Effector memory CD4-positive, alpha-beta T cell (primary cell): ENCODE data around the gene CHI3L1.

Experiments
- DNase-seq, 3 donors: peaks; one replicate each; pipeline ENCODE4 v3.0.0-alpha.2; 2020
- H3K27ac ChIP-seq: 2 replicates; pipeline ENCODE4 v1.7.0; 2013; ENCODE audit warnings: mild to moderate bottlenecking, low read length, moderate library complexity; ENCODE audit not compliant: insufficient read depth, poor library complexity, severe bottlenecking
- H3K27me3 ChIP-seq: replicated peaks from 2 replicates; pipeline ENCODE4 v1.7.0; 2013; ENCODE audit warnings: mild to moderate bottlenecking, low read length; ENCODE audit not compliant: insufficient read depth, control insufficient read depth, poor library complexity, severe bottlenecking
- H3K36me3 ChIP-seq: 2 replicates; pipeline ENCODE4 v1.7.0; 2013; ENCODE audit warnings: mild to moderate bottlenecking, low read length, moderate library complexity; ENCODE audit not compliant: control insufficient read depth, insufficient read depth
- H3K4me1 ChIP-seq: 2 replicates; pipeline ENCODE4 v1.7.0; 2013; ENCODE audit warnings: low read length, mild to moderate bottlenecking; ENCODE audit not compliant: control insufficient read depth, insufficient read depth, poor library complexity, severe bottlenecking
- H3K4me3 ChIP-seq: 2 replicates; pipeline ENCODE4 v1.7.0; 2013; ENCODE audit warnings: low read length, low read depth, mild to moderate bottlenecking; ENCODE audit not compliant: insufficient read depth, poor library complexity, severe bottlenecking
- H3K9me3 ChIP-seq: 2 replicates; pipeline ENCODE4 v1.7.0; 2013; ENCODE audit warnings: mild to moderate bottlenecking, low read length, moderate library complexity; ENCODE audit not compliant: control insufficient read depth

CHI3L1 gene

GRCh38 chr1:203136409-203137042 is 50.0 kb downstream of the CHI3L1 start:
- no peaks in the 10 kb centered on the region for H3K27me3 ChIP-seq
- no peaks in the 10 kb centered on the region for H3K36me3 ChIP-seq
- no peak overlapping the region for H3K4me3 ChIP-seq
- H3K27ac ChIP-seq = no peak overlapping the region
- H3K4me1 ChIP-seq = peaks cover 7% of the 10 kb centered on the region
- no peaks in the 10 kb centered on the region for H3K9me3 ChIP-seq
- DNase-seq = no peak

- Histone ChIP-seq H3K27ac (no peak overlapping the region), H3K9me3 (no peaks in the 10 kb centered on the region), H3K4me3 (no peak overlapping the region), H3K27me3 (no peaks in the 10 kb centered on the region), H3K36me3 (no peaks in the 10 kb centered on the region), H3K4me1 (peaks cover 7% of the 10 kb centered on the region)
- DNase-seq = no peak
Observed at GRCh38 chr1:203135636-203136305, 50.7 kb downstream of the CHI3L1 start.

GRCh38 chr1:203133970-203134725 is 52.4 kb downstream of the CHI3L1 start:
- H3K9me3 ChIP-seq = no peaks in the 10 kb centered on the region
- no peak for DNase-seq
- H3K36me3 ChIP-seq = no peaks in the 10 kb centered on the region
- no peak overlapping the region for H3K4me3 ChIP-seq
- no peaks in the 10 kb centered on the region for H3K27me3 ChIP-seq
- no peak overlapping the region for H3K27ac ChIP-seq
- peaks cover 7% of the 10 kb centered on the region for H3K4me1 ChIP-seq

- no peak overlapping the region for H3K27ac ChIP-seq
- no peaks in the 10 kb centered on the region for H3K36me3 ChIP-seq
- no peak overlapping the region for H3K4me3 ChIP-seq
- DNase-seq = no peak
- H3K4me1 ChIP-seq = peaks cover 12% of the 10 kb centered on the region
- peaks cover 5% of the 10 kb centered on the region for H3K27me3 ChIP-seq
- no peaks in the 10 kb centered on the region for H3K9me3 ChIP-seq
Observed at GRCh38 chr1:203131548-203132200, 54.8 kb downstream of the CHI3L1 start.

- H3K4me1 ChIP-seq = peaks cover 5% of the 10 kb centered on the region
- no peak for DNase-seq
- no peak overlapping the region for H3K4me3 ChIP-seq
- no peaks in the 10 kb centered on the region for H3K9me3 ChIP-seq
- H3K27me3 ChIP-seq = peaks cover 11% of the 10 kb centered on the region
- no peaks in the 10 kb centered on the region for H3K36me3 ChIP-seq
- no peak overlapping the region for H3K27ac ChIP-seq
Observed at GRCh38 chr1:203130358-203130985, 56.0 kb downstream of the CHI3L1 start.

GRCh38 chr1:203129501-203130231 is 56.8 kb downstream of the CHI3L1 start:
- H3K27me3 ChIP-seq = peaks cover 11% of the 10 kb centered on the region
- H3K36me3 ChIP-seq = no peaks in the 10 kb centered on the region
- no peak for DNase-seq
- no peaks in the 10 kb centered on the region for H3K9me3 ChIP-seq
- H3K4me3 ChIP-seq = no peak overlapping the region
- no peak overlapping the region for H3K27ac ChIP-seq
- peaks cover 5% of the 10 kb centered on the region for H3K4me1 ChIP-seq
